Hematopoietic multipotent progenitor cell treated with erythropoietin and hydrocortisone succinate and interleukin-3 and kit ligand, for 4 days (in vitro differentiated cells): Measurements from ENCODE around the gene HDAC7.
A peak's percentile ranks its signal among the peaks of the same experiment; 100 is the strongest.

Experiments
- DNase-seq: peaks from one replicate; pipeline ENCODE4 v3.0.0-alpha.2; 2015

HDAC7 gene

DNA sequence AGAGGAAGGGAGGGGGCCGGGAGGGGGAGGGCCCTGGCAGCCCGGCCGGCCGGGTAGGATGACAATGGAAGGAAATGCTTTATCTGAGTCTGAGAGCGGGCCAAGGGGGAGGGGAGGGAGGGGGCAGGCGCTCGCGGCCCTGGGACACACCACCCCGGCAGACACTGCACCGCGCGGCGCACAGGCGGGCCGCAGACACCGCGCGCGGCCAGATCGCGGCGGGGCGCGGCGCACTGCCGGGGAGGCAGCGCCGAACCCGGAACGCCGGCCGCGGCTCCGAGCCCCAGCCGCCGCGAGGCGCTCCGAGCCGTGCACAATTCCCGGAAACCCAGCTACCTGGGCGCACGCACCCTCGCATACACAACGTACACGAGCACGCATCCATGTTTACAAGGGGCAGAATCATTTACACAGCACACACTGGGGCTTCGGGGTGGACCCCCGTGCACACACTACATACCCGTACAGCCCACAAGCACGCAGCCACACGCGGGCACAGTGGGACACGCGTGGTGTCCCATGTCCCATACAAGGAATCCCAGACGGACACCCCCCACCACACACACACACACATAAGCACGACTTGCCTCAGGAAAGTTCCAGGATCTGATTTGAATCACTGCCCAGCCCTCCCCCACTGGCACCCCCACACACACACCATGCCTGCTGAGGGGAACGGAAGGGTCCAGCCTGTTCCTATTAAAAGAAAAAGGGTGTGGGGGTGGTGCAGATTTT, at the start of gene HDAC7:
HDAC7 (minus strand) TSS at position 8 of the 735 bp plus-strand sequence. CDS start 118 bp downstream, outside the sequence.
- DNase-seq = peak; percentile 95

GRCh38 chr12:47868552-47869031, 48.9 kb upstream of the HDAC7 start:
- DNase-seq = peak; percentile 69

- DNase-seq = no peak
Observed at GRCh38 chr12:47868041-47868440, 48.3 kb upstream of the HDAC7 start.

DNA sequence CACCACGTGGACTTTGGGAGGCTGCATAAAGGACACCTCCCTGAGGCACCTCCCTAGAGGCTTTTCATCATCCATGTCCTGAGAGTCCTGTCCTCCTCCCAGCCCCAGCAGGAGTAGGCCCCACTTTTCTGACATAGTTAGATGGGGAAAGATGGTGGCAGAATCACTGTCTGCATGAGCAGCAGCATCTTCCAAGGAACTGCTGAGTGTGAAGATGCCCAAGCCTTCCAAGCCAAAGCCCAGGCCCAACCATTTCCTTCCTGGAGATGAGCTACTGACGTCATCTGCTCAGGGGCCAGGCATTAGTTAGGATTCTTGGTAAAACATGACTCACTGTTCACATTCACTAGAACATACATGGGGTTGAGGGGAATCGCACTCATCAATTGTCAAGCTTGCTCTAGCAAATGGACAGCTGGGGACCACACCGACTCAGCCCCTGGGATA, 47.8 kb upstream of the HDAC7 start:
- DNase-seq = peak; percentile 57

GRCh38 chr12:47864646-47865235, 45.0 kb upstream of the HDAC7 start:
- DNase-seq = no peak

- DNase-seq = no peak
Observed at GRCh38 chr12:47863985-47864384, 44.3 kb upstream of the HDAC7 start.

- DNase-seq = no peak
Observed at GRCh38 chr12:47863467-47863866, 43.8 kb upstream of the HDAC7 start.

- no peak for DNase-seq
Observed at GRCh38 chr12:47862881-47863280, 43.2 kb upstream of the HDAC7 start.

- no peak for DNase-seq
Observed at GRCh38 chr12:47862167-47862750, 42.6 kb upstream of the HDAC7 start.

GRCh38 chr12:47860873-47861272, 41.2 kb upstream of the HDAC7 start:
- no peak for DNase-seq

DNA sequence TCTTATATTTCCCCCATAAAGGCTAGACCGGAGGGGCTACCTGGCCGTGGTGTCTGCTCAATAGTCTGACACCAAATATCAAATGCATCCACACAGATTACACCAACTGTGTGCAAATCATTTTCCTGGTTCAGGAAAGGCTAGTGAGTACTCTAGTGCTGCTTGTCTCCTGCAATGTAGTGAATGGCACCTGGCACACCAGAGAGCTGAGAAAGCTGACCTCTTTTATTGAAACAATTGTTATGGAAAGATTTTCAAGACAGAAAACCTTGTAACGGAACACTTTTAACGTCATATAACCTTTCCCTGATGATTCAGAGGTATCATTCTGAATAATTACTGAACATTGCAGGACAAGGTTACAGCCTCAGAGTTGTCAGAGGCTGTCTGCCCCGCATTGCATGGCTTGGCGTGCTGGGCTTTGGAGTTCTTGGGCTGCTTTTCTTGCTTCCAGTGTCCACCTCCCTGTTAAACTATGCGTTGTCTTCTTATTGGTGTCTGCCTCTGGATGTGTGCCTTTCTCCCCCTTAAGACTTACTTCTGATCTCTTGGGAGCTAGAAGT, 40.7 kb upstream of the HDAC7 start:
- no peak for DNase-seq

DNA sequence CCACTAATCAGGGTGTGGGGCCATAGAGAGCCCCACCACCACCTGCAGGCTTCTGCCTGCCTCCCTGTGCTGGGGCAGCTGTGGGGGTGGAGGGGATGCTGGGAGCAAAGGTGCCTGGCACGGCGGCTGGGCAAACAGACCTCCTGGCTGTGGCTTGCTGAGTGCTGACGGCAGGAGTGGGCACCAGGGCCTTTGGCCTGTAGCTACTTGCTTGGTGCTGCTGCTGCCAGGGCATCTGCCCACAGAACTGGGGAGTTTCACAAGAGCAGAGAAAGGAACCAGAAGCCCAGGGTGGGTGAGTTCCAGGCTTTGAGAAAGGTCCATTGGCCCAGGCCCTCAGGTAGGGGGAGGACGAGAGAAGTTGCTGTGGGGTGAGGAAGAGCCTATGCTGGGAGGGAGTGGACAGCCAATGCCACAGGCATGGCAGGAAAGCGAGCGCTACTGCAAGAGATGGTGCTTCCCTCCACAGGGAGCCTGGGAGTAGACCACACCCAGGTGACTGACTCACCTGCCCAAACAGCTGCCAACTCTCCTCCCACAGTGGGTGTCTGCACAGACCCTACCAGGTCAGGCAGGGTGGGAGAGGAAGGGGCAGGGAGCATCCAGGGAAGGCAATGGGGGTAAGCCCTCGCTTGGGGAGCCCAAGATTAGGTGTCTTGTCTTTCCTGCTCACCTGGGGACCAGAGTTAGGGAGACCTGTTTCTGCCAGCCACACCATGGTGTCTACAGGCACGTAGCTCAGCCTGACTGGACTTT, 39.0 kb upstream of the HDAC7 start:
- DNase-seq = no peak

GRCh38 chr12:47856721-47857575, 37.2 kb upstream of the HDAC7 start:
- DNase-seq = no peak

GRCh38 chr12:47856094-47856493, 36.4 kb upstream of the HDAC7 start:
- DNase-seq = no peak

GRCh38 chr12:47855502-47855901, 35.8 kb upstream of the HDAC7 start:
- no peak for DNase-seq

DNA sequence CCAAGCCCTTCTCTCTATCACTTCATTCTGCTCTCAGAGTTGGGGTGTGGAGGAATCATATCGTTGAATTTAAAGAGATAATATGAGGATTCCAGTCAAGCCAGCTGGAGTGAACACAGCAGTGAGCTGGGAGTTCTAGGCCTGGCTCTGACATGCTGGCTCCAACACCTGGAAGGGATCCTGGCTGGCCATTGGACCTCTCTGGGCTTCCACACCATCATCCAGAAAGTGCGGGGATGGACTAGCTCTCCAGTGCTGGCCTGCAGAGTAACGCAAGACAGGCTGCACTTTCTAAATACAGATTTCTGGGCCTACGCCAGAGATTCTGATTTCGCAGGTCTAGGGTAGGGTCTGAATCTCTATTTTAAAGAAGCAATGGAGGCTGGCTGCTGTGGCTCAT, 34.8 kb upstream of the HDAC7 start:
- DNase-seq = no peak

DNA sequence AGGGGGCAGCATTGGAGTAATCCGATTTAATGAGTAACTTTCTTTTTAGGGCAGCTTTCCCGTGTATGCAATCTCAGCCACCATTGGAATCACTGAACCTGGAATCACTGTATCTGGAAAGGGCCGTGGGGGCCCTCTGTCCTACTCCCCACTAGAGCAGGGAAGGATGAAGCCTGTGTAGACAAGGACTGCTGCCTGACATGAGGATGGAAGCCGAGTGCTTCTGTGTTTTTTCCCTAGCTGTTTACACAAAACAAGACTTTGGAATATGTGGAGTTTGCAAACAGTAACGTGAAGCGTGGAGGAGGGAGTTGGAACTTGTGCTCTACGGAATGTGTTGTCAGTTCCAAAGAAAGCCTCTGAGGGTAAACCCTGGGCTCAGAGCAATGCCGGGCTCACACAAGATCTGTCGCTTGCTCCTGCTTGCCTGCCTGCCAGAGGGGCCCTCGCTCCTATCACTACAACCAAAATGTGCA, 32.4 kb upstream of the HDAC7 start:
- DNase-seq = no peak

GRCh38 chr12:47851303-47851952, 31.7 kb upstream of the HDAC7 start:
- DNase-seq = no peak

DNA sequence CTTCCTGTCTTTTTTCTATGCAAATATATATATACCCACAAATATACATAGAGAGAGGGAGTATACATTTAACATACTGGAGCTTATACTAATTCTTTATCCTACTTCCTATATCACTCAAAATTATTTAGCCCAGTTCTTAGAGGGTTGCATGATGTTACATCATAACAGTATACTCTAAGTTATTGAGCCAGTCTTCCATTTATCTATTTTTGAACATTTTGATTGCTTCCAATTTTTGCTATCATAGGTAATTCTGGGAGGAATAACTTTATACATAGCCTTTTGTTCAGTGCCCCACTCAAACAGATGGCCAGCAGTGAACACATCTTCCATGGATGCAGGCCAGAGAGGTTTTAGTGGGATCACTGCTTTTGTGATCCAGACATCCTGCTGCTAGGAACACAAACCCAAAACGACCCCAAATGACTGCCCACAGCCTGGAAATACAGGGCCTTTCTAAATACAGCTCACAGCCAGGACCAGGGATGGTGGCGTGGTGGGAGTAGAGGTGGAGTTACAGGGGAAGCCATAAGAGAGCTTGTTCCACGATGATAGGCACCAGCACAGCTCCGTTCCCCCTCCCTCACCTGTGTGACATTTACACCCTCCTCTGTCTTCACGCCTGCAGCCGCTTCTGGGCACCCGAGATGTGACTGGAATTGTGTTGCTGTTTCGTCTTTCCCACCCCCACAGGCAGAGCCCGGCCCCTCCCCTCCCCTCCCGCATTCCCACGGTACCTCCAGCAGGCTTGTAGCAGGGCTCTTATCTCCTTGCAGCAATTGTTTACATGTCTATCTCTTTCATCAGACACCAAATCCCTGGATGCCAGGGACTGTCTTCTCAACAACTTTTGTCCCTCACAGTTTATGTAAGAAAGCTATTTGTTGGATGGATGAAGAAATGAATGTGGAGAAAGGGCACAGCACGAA, 30.7 kb upstream of the HDAC7 start:
- DNase-seq = no peak

- DNase-seq = no peak
Observed at GRCh38 chr12:47849261-47849660, 29.6 kb upstream of the HDAC7 start.
